ENCODE data around the gene GNG8. TPM values are rescaled to one million over a fixed set of nuclear protein-coding genes. Genes with fewer than 3 reads are reported as not detected.

The GNG8 gene
- total and polyA plus RNA-seq, 9 of the 15 experiments (the other 6 are each of a cell fraction or from before 2014, with no cell fraction given) = 1.3 TPM; not detected in 8

DNA sequence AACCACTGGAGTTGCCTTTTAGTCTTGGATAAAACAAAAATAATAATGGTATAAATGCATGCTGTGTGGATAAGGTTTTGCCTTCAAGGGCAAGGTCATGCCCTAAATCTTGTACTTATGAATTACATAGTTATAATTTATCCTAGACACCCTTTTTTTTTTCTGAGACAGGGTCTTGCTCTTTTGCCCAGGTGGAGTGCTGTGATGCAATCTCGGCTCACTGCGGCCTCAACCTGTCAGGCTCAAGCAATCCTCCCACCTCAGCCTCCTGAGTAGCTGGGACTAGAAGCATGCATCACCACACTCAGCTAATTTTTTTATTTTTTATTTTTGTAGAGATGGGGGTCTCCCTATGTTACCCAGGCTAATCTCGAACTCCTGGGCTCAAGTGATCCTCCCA is 32.7 kb upstream of the GNG8 start (continued):
- no peak for TF ChIP-seq BACH1 (tag; IDR thresholded peaks at IDR 0.05)
- TF ChIP-seq CEBPB (tag; IDR thresholded peaks at IDR 0.05) = peak; percentile 69
- TF ChIP-seq KLF1 (tag; IDR thresholded peaks at IDR 0.05) = no peak
- peak; percentile 24 for TF ChIP-seq RBM25 (IDR thresholded peaks at IDR 0.05; ENCODE audit: low read depth, low read length, severe bottlenecking)
- TF ChIP-seq ZNF121 (CRISPR knock-in tag; conservative IDR thresholded peaks at IDR 0.05) = peak; percentile 73
- TF ChIP-seq ATF3 (IDR thresholded peaks at IDR 0.05) = 0 out of 2 replicates have a peak, but pooled peaks have one; percentile 10
- TF ChIP-seq ATF3 (CRISPR knock-in tag; conservative IDR thresholded peaks at IDR 0.05) = no peak
- TF ChIP-seq ZNF277 (CRISPR knock-in tag; IDR thresholded peaks at IDR 0.05; ENCODE audit: borderline replicate concordance) = no peak
- TF ChIP-seq SUPT5H (IDR thresholded peaks at IDR 0.05) = no peak
- no peak for TF ChIP-seq MXI1 (IDR thresholded peaks at IDR 0.05; ENCODE audit: low read depth, low read length)
- TF ChIP-seq IRF1 (CRISPR knock-in tag; IDR thresholded peaks at IDR 0.05; ENCODE audit: borderline replicate concordance) = no peak
- TF ChIP-seq SRF (CRISPR knock-in tag; IDR thresholded peaks at IDR 0.05) = no peak
- no peak for TF ChIP-seq POLR2G (IDR thresholded peaks at IDR 0.05; ENCODE audit: low read depth, low read length)

All from K562 (cell line).